Neural cell (in vitro differentiated cells): ENCODE data around the gene EIF4A3. TPM values are rescaled to one million over a fixed set of nuclear protein-coding genes. Genes with fewer than 3 reads are reported as not detected.

Experiments used
- H2AFZ ChIP-seq: fragments of 200-600, 300-800 bp; sonication (generic), shearing (Covaris generic); 2 replicates; pipeline ENCODE4 v1.6.0; 2014; ENCODE audit warnings: low read depth, mild to moderate bottlenecking, antibody characterized with exemption, low read length, moderate library complexity
- H3F3A ChIP-seq: fragments of 200-600 bp; shearing (Covaris generic); 2 replicates; pipeline ENCODE4 v1.6.1; 2016; ENCODE audit warnings: mild to moderate bottlenecking, moderate library complexity, mixed read lengths, antibody characterized with exemption, low read length; ENCODE audit not compliant: insufficient read depth, poor library complexity, severe bottlenecking
- H3K27ac ChIP-seq: fragments of 200-600, 300-800 bp; sonication (generic), shearing (Covaris generic); 2 replicates; pipeline ENCODE4 v1.5.1; 2014; ENCODE audit warnings: mild to moderate bottlenecking, low read length, moderate library complexity
- H3K27me3 ChIP-seq: fragments of 300-800, 200-600 bp; sonication (generic), shearing (Covaris generic); 2 replicates; pipeline ENCODE4 v1.6.0; 2014; ENCODE audit warnings: mild to moderate bottlenecking, low read depth, low read length, moderate library complexity; ENCODE audit not compliant: insufficient read depth
- H3K36me3 ChIP-seq: fragments of 300-800, 200-600 bp; sonication (generic), shearing (Covaris generic); 2 replicates; pipeline ENCODE4 v1.5.1; 2014; ENCODE audit warnings: mild to moderate bottlenecking, antibody characterized with exemption, low read length, moderate library complexity; ENCODE audit not compliant: insufficient read depth
- H3K4me2 ChIP-seq: fragments of 300-800, 200-600 bp; sonication (generic), shearing (Covaris generic); 2 replicates; pipeline ENCODE4 v1.6.0; 2014; ENCODE audit warnings: mild to moderate bottlenecking, low read length
- H3K4me3 ChIP-seq: fragments of 300-800, 200-600 bp; sonication (generic), shearing (Covaris generic); 2 replicates; pipeline ENCODE4 v1.5.1; 2014; ENCODE audit warnings: mild to moderate bottlenecking, low read length, moderate library complexity
- H3K79me2 ChIP-seq: fragments of 200-600 bp; shearing (Covaris generic); replicated peaks from 2 replicates; pipeline ENCODE4 v1.6.0; 2014; ENCODE audit warnings: mild to moderate bottlenecking, low read length, moderate library complexity; ENCODE audit not compliant: insufficient read depth
- H3K9ac ChIP-seq: fragments of 300-800, 200-600 bp; sonication (generic), shearing (Covaris generic); 2 replicates; pipeline ENCODE4 v1.6.1; 2016; ENCODE audit warnings: mild to moderate bottlenecking, low read length, mixed read lengths
- H3K9me2 ChIP-seq: fragments of 200-600 bp; shearing (Covaris generic); 2 replicates; pipeline ENCODE4 v1.6.1; 2016; ENCODE audit warnings: mild to moderate bottlenecking, low read length, mixed read lengths; ENCODE audit not compliant: insufficient read depth
- H3K9me3 ChIP-seq: fragments of 200-600, 300-800 bp; sonication (generic), shearing (Covaris generic); 2 replicates; pipeline ENCODE4 v1.6.1; 2016; ENCODE audit warnings: mild to moderate bottlenecking, mixed run types, low read length, moderate library complexity, mixed read lengths
- H4K20me1 ChIP-seq: fragments of 200-600 bp; shearing (Covaris generic); 2 replicates; pipeline ENCODE4 v1.6.1; 2016; ENCODE audit warnings: mild to moderate bottlenecking, mixed run types; ENCODE audit not compliant: insufficient read depth
- EP300 ChIP-seq: fragments of 450-650 bp; conservative IDR thresholded peaks from 2 replicates; pipeline ENCODE4 v1.6.1; 2014; ENCODE audit warnings: antibody characterized with exemption, mild to moderate bottlenecking, moderate library complexity; ENCODE audit not compliant: poor library complexity, severe bottlenecking
- EZH2 ChIP-seq: fragments of 200-600, 300-800 bp; shearing (Covaris generic), sonication (generic); IDR thresholded peaks from 2 replicates; pipeline ENCODE4 v1.6.1; 2014; ENCODE audit warnings: antibody characterized with exemption, low read length, borderline replicate concordance, mild to moderate bottlenecking; ENCODE audit not compliant: insufficient read depth, poor library complexity, severe bottlenecking
- MXI1 ChIP-seq: fragments of 450-650 bp; conservative IDR thresholded peaks from 2 replicates; pipeline ENCODE4 v1.6.1; 2014; ENCODE audit warnings: antibody characterized with exemption, mild to moderate bottlenecking; ENCODE audit not compliant: poor library complexity, severe bottlenecking
- POLR2AphosphoS5 ChIP-seq: IDR thresholded peaks from 2 replicates; pipeline ENCODE4 v1.6.1; 2012
- RAD21 ChIP-seq: fragments of 450-650 bp; conservative IDR thresholded peaks from 2 replicates; pipeline ENCODE4 v1.6.1; 2014; ENCODE audit warnings: antibody characterized with exemption, mild to moderate bottlenecking, moderate library complexity
- SMC3 ChIP-seq: fragments of 450-650 bp; conservative IDR thresholded peaks from 2 replicates; pipeline ENCODE4 v1.6.1; 2014; ENCODE audit warnings: antibody characterized with exemption, mild to moderate bottlenecking, moderate library complexity; ENCODE audit not compliant: poor library complexity
- TAF1 ChIP-seq: IDR thresholded peaks from 2 replicates; pipeline ENCODE4 v1.6.1; 2012; ENCODE audit warnings: low read depth
- polyA plus RNA-seq: library from polyadenylated mRNA; depleted of rRNA; stranded (reverse); fragments of >200 nt; gene quantifications from 2 replicates; pipeline ENCODE4 v1.2.3, GENCODE V29; 2014
- TF ChIP-seq, protein P1 (sequence below): IDR thresholded peaks from 2 replicates; pipeline ENCODE4 v1.6.1; 2012; ENCODE audit warnings: borderline replicate concordance
- TF ChIP-seq, protein P2 (sequence below): fragments of 450-650 bp; IDR thresholded peaks from 2 replicates; pipeline ENCODE4 v1.5.1; 2014; ENCODE audit warnings: antibody characterized with exemption, mild to moderate bottlenecking, moderate library complexity; ENCODE audit not compliant: poor library complexity, severe bottlenecking

The EIF4A3 gene
- polyA plus RNA-seq, 1 donor from 2014 or later, result 109 TPM

- Histone ChIP-seq H3K4me3 (no peak overlapping the region), H4K20me1 (no peaks in the 10 kb centered on the region), H3K27ac (no peak overlapping the region), H3F3A (no peaks in the 10 kb centered on the region), H2AFZ (no peak overlapping the region), H3K9ac (no peak overlapping the region), H3K79me2 (no peaks in the 10 kb centered on the region), H3K27me3 (no peaks in the 10 kb centered on the region), H3K4me2 (no peak overlapping the region), H3K36me3 (no peaks in the 10 kb centered on the region), H3K9me3 (no peaks in the 10 kb centered on the region), H3K9me2 (no peaks in the 10 kb centered on the region)
- TF ChIP-seq MXI1 (no peak), POLR2AphosphoS5 (no peak), EZH2 (no peak), RAD21 (no peak), TAF1 (no peak), EP300 (no peak), SMC3 (no peak)
- TF ChIP-seq, protein P1, sequence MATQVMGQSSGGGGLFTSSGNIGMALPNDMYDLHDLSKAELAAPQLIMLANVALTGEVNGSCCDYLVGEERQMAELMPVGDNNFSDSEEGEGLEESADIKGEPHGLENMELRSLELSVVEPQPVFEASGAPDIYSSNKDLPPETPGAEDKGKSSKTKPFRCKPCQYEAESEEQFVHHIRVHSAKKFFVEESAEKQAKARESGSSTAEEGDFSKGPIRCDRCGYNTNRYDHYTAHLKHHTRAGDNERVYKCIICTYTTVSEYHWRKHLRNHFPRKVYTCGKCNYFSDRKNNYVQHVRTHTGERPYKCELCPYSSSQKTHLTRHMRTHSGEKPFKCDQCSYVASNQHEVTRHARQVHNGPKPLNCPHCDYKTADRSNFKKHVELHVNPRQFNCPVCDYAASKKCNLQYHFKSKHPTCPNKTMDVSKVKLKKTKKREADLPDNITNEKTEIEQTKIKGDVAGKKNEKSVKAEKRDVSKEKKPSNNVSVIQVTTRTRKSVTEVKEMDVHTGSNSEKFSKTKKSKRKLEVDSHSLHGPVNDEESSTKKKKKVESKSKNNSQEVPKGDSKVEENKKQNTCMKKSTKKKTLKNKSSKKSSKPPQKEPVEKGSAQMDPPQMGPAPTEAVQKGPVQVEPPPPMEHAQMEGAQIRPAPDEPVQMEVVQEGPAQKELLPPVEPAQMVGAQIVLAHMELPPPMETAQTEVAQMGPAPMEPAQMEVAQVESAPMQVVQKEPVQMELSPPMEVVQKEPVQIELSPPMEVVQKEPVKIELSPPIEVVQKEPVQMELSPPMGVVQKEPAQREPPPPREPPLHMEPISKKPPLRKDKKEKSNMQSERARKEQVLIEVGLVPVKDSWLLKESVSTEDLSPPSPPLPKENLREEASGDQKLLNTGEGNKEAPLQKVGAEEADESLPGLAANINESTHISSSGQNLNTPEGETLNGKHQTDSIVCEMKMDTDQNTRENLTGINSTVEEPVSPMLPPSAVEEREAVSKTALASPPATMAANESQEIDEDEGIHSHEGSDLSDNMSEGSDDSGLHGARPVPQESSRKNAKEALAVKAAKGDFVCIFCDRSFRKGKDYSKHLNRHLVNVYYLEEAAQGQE, result no peak
- TF ChIP-seq, protein P2, sequence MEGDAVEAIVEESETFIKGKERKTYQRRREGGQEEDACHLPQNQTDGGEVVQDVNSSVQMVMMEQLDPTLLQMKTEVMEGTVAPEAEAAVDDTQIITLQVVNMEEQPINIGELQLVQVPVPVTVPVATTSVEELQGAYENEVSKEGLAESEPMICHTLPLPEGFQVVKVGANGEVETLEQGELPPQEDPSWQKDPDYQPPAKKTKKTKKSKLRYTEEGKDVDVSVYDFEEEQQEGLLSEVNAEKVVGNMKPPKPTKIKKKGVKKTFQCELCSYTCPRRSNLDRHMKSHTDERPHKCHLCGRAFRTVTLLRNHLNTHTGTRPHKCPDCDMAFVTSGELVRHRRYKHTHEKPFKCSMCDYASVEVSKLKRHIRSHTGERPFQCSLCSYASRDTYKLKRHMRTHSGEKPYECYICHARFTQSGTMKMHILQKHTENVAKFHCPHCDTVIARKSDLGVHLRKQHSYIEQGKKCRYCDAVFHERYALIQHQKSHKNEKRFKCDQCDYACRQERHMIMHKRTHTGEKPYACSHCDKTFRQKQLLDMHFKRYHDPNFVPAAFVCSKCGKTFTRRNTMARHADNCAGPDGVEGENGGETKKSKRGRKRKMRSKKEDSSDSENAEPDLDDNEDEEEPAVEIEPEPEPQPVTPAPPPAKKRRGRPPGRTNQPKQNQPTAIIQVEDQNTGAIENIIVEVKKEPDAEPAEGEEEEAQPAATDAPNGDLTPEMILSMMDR, result no peak
Observed at GRCh38 chr17:80109066-80109660, 37.8 kb downstream of the EIF4A3 start.

DNA sequence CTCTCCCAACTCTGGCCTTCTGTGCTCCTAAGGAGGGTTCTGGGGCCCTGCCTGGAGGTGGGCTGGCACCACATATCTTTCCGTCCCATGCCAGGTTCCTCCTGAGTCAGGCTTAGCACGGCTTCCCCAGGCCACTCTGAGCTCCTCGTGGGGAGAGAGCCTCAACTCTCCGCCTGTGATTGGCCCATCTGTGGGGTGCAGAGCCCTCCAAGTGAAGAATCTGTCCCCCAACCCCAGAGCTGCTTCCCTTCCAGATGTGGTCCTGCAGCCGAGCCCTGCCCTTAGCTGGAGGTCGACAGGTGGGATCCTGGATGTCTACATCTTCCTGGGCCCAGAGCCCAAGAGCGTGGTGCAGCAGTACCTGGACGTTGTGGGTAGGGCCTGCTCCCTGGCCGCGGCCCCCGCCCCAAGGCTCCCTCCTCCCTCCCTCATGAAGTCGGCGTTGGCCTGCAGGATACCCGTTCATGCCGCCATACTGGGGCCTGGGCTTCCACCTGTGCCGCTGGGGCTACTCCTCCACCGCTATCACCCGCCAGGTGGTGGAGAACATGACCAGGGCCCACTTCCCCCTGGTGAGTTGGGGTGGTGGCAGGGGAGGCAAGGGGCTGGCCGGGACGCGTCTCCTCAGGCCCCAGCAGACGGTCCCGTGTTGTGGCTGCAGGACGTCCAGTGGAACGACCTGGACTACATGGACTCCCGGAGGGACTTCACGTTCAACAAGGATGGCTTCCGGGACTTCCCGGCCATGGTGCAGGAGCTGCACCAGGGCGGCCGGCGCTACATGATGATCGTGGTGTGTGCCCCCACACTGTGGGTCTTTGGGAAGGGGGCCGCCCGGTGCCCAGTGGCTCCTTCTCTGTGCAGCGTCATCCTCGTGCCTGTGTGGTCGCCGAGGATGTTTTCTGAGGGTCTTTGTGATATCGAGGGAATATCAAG lies 38.6 kb downstream of the EIF4A3 start:
- H4K20me1 ChIP-seq, result no peaks in the 10 kb centered on the region
- H2AFZ ChIP-seq, result no peak overlapping the region
- H3K4me3 ChIP-seq, result no peak overlapping the region
- H3K36me3 ChIP-seq, result no peaks in the 10 kb centered on the region
- no peak overlapping the region for H3K4me2 ChIP-seq
- no peaks in the 10 kb centered on the region for H3K79me2 ChIP-seq
- H3K9ac ChIP-seq, result no peak overlapping the region
- TF ChIP-seq, protein P2, result no peak
- TF ChIP-seq, protein P1, result no peak
- no peak for TF ChIP-seq EZH2
- TF ChIP-seq EP300, result no peak
- no peak for TF ChIP-seq SMC3
- no peak for TF ChIP-seq TAF1
- TF ChIP-seq MXI1, result no peak
- TF ChIP-seq RAD21, result no peak
- no peak overlapping the region for H3K27ac ChIP-seq
- H3K9me2 ChIP-seq, result no peaks in the 10 kb centered on the region
- H3K9me3 ChIP-seq, result no peaks in the 10 kb centered on the region
- H3K27me3 ChIP-seq, result no peaks in the 10 kb centered on the region
- H3F3A ChIP-seq, result no peaks in the 10 kb centered on the region
